Measurements from ENCODE around the gene KLF3. TPM values are rescaled to one million over a fixed set of nuclear protein-coding genes. Genes with fewer than 3 reads are reported as not detected.

The KLF3 gene
- total and polyA plus RNA-seq, 2 of the 8 experiments (the other 6 are each of a cell fraction or from before 2014, with no cell fraction given) = 8.0 to 14.9 TPM

GRCh38 chr4:38743866-38744265 lies 79.9 kb downstream of the KLF3 start (continued):
- no peak for TF ChIP-seq NANOG (IDR thresholded peaks at IDR 0.05; ENCODE audit: insufficient read depth, low read depth, low read length, poor library complexity, severe bottlenecking)
- no peak for TF ChIP-seq CHD2 (IDR thresholded peaks at IDR 0.05; ENCODE audit: low read length)
